NCI-H2196 (cell line): ENCODE measurements around the gene GHR.

Source experiments
- DNase-seq: peaks from one replicate; lab custom pipeline; 2025; ENCODE audit not compliant: unreplicated experiment; lab: John Stamatoyannopoulos, UW

The GHR gene

GRCh38 chr5:42597318-42597937, 174.2 kb downstream of the GHR start:
- no peak for DNase-seq

DNA sequence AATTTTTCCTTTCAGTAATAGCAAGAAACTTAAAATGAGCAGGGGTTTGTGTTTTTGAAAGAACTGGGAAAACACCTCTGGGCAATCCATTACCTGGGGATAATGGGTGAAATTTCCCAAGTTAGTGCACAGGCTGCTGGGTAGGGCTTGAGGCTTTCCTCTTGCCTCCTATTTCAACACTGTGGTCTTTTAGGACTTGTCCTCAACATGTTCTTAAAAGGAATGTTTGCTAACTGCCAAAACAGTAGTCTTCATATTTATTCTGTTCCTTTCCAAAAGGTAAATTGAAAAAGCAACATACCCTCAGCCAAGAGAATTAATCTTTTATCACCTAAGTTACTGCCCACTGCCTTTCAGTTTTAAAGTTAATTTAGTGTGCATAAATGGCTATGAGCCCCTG, 175.1 kb downstream of the GHR start:
- no peak for DNase-seq

DNA sequence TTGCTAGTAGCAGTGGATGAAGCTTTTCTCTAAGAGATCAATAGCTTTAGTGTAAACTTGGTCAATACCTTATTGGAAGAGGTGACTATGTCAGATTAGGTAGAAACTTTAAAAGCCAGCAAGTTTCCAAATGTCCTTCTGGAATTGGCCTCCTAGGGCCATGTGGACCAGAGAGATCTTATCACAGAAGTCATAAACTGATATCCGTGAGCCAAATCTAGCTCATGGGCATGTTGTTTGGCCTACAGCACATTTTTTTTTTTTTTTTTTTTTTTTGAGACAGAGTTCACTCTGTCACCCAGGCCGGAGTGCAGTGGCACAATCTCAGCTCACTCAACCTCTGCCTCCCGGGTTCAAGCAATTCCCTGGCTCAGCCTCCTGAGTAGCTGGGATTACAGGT, 175.9 kb downstream of the GHR start:
- no peak for DNase-seq

DNA sequence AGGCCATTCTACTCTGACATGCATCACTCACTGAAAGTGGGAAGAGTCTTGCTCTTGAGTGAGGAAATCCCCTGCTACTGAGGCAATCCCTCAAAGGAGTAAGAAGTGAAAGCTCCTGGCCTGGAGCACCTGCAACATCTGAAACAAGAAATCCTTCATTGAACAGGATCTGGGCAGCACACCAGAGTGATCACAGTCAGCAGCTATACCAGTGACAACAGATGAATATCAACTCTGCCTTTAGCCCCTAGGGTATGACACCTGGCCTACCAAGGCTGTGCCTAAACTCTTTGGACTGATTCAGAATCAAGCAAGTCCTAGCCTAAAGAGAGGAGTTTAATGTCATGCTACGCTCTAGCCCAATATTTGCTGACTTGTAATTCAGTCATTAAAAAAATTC, 177.2 kb downstream of the GHR start:
- no peak for DNase-seq

GRCh38 chr5:42604171-42604711, 181.0 kb downstream of the GHR start:
- DNase-seq: no peak

GRCh38 chr5:42605490-42605889, 182.3 kb downstream of the GHR start:
- DNase-seq: no peak

DNA sequence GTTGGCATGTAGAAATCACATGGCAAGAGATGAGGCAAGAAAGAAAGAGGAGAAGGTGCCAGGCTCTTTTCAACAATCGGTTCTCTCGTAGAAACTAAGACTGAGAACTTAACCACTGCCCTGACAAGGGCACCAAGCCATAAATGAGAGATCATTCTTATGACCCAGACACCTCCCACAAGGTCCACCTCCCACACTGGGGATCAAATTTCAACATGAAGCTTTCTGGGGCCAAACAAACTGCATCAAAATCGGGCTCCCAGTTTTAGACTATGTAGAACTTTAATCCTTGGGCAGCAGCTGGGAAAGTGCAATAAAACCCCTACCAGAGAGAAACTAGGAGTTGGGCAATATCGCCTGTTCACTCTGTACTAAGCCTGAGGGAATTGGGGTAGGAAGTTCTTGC, 183.2 kb downstream of the GHR start:
- DNase-seq: no peak

DNA sequence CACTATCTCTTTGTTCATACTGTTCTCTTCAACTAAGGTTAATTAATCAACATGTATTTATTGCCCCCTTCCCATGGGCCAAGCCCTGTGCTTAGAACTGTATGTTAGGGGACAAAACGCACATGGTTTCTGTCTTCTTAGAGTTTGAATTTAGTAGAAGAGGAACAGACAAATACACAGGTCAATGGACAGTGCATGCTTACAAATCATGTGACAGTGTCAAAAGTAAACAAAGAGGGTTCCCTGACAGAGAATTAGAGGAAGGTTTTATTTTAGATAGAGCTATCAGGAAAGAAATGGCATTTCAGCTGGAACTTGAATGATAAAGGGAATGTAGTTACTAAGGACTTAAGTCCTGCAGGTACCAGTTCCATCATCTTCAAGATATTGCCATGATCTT, 188.2 kb downstream of the GHR start:
- no peak for DNase-seq

GRCh38 chr5:42612750-42613366, 189.6 kb downstream of the GHR start:
- no peak for DNase-seq

- no peak for DNase-seq
These were observed 191.3 kb downstream of the GHR start for GRCh38 chr5:42614509-42614908.

GRCh38 chr5:42620579-42621216, 197.5 kb downstream of the GHR start:
- no peak for DNase-seq

DNA sequence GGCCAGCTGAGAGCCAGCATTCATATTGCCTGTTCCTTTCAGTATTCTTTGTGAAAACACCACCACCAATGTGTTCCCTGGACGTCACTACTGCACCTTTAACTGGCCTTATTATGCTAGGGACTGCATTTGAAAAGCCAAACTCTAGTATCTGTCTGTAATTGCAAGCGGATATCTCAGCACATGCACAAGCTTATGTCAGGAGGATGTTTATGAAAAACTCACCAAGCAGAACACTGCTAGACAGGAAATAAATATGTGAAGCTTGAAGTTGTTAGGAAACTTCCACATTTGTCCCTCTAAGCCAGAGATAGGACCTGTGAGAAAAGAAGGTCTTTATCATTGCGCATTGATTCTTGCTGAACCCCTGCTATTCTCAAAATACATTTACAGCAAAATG, 198.0 kb downstream of the GHR start:
- no peak for DNase-seq

DNA sequence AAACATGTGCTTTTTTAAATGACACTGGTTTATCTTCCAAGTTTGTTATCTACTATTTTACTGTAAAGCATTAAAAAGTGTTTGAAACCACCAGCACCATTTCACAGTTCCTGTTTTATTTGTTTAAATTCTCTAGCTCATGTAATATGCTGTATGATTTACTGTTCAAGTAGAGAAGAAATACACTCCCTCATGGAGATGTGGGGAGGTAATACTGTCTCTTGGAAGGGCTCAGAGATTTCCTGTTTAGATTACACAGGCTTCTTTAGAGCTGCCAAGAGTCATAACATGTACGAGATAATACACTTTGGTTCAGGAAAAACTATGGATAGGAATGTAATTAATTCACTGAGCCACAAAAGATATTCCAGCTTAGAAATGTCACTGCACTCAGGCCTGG, 198.4 kb downstream of the GHR start:
- DNase-seq: no peak

DNA sequence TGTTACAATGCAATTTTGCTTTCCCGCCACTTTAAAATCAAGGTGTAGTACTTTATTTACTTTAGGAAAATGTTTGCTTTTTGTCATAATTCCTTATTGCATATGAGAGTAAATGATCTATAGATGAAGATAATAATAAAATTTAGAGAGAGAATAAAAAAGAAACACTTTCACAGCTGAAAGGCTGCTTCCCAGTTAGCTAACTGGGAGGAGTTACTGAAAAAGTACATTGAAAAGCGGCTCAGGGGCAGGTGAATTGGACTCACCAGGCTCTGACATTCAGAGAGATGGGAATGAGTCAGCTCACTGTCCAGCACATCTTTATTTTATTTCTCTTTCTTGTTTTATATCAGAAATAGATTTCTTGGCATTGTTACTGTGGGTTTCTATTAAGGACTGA, 201.7 kb downstream of the GHR start:
- DNase-seq: no peak

DNA sequence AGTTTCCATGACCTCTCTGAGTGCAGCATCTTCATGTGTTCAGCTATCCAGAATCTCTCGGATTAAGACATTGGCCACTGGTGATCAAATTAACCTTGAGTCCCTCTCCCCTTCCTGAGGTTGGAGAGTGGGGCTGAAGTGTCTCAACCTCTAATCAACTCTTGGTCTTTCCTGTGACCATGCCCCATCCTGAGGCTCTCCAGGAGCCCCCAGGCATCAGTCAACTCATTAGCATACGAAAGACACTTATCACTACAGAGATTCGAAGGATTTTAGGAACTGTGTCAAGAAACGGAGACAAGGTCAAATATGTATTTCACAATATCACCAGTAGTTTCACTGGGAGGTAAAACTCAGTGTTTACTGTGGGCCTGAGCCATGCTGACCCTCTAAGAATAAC, 203.2 kb downstream of the GHR start:
- DNase-seq: no peak

GRCh38 chr5:42628821-42629220, 205.6 kb downstream of the GHR start:
- no peak for DNase-seq

- no peak for DNase-seq
These were observed 206.0 kb downstream of the GHR start for GRCh38 chr5:42629284-42629683.

DNA sequence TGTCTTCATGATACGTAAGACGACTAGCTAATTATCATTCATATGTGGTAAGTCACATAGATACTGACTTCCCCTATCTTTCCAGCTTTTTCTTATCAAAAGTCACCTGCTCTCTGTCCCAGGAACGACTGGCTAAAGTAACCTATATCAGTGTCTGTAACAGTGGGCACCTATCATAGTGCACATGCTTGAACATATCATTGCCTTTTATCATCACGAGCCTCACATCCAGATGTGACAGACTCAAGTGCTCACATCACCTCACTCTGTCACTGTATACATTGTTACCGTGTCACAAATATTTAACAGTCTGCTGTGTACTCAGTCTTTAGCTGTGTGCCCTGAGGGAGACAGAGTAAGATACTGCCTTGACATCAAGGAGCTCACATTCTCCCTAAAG, 208.0 kb downstream of the GHR start:
- no peak for DNase-seq

DNA sequence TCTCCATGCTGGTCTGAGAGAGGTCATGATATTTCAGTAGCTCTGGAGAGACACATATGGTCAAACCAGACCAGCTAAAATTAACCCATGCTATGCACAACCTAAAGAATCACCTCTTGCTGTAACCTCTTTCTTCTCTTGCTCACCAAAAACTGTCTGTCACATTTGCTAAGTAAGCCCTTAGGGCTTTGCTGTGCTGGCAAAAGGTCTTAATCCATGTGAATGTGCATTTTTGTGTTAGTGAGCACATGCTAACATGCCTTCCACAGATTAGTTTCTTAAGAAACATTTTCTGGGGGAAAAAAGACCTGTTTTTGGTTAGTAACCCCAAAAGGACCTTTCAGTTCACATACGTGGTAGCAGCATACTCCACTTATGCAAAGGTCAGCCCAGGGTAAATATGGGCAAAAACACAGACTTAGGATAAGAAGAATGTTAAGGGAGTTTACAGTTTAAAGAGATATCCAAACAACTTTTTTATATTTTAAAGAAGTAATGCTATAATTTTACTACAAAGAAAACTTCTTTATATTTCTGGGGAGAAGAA, 209.2 kb downstream of the GHR start:
- DNase-seq: no peak

- DNase-seq: no peak
These were observed 211.3 kb downstream of the GHR start for GRCh38 chr5:42634575-42634974.

- no peak for DNase-seq
These were observed 213.2 kb downstream of the GHR start for GRCh38 chr5:42636425-42636824.

DNA sequence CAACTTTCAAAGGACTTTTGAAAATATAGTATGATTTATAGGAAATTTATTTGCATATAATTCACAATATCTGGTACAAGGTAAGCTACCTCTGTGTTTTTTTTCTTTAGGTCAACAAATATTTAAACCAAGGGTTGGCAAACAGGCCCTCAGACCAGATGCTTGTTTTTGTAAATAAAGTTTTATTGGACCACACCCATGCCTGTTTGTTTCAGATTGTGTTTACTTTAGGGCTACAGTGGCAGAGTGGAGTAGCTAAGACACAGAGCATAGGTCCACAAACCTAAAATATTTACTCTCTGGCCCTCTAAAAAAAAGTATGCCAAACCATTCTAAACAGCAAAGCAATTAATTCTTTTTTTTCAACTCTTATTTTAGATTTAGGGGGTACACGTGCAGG, 213.7 kb downstream of the GHR start:
- no peak for DNase-seq
